Measurements from ENCODE around the gene MOB1B. TPM values are rescaled to one million over a fixed set of nuclear protein-coding genes. Genes with fewer than 3 reads are reported as not detected.

The MOB1B gene
- total and polyA plus RNA-seq, 2 of the 13 experiments (the other 11 are each of a cell fraction or from before 2014, with no cell fraction given): 3.9 to 4.0 TPM

GRCh38 chr4:71026086-71026485 lies 123.9 kb downstream of the MOB1B start:
- H3K9ac ChIP-seq (ENCODE audit: insufficient read depth, low read depth, low read length): no peak overlapping the region
- DNase-seq (ENCODE audit: low spot score) (peak; percentile 66), ATAC-seq (peak; percentile 86), FAIRE-seq (peak; percentile 72)
- ChIA-PET CTCF (ENCODE audit: low intra/inter-chr PET ratio, low total read pairs) (no interaction called here), POLR2A (interaction anchor here (1.0 kb wide), 1 partner anchor 32 kb away, joined by 7 read pairs; the partner anchor contains the start of gene DCK)
- H3K79me2 ChIP-seq (ENCODE audit: insufficient read depth, low read length): no peaks in the 10 kb centered on the region
- H3K9me3 ChIP-seq (ENCODE audit: low read length): no peaks in the 10 kb centered on the region
- H3K4me2 ChIP-seq (ENCODE audit: low read depth, low read length): no peak overlapping the region
- no peaks in the 10 kb centered on the region for H3K27me3 ChIP-seq (ENCODE audit: control insufficient read depth in 1 of 2, insufficient read depth in 2 of 2, low read length in 2 of 2)
- no peak overlapping the region for H3K27ac ChIP-seq (ENCODE audit: extremely low read length, insufficient read depth, low read length)
- H3K4me3 ChIP-seq (replicated peaks in 1 of 3; ENCODE audit: insufficient read depth in 1 of 3, low read depth in 2 of 3, low read length in 3 of 3): no peak overlapping the region
- no peak overlapping the region for H2AFZ ChIP-seq (ENCODE audit: low read length)
- H3K36me3 ChIP-seq (replicated peaks in 1 of 2; ENCODE audit: control insufficient read depth in 1 of 2, insufficient read depth in 2 of 2, low read length in 2 of 2): peaks cover 0 to 8% of the 10 kb centered on the region in 2 experiments; a peak in 2 of 5 replicates
- intact Hi-C loops (cut with micrococcal nuclease; ENCODE audit: unreplicated experiment) (no loop called here), in situ Hi-C loops (cut with HindIII; ENCODE audit: extremely low pct_ligation_motif_present, low pct_unique_long_range_greater_than_20kb) (no loop called here)
- H4K20me1 ChIP-seq (ENCODE audit: insufficient read depth, low read length): no peaks in the 10 kb centered on the region
- no TSS peak for BruUV-seq (replicated peaks)
- WGBS (ENCODE audit: low lambda C conversion rate): 62% methylated on average over 2 of the region's 2 CpGs
- H3K4me1 ChIP-seq (ENCODE audit: insufficient read depth, low read length): peaks cover 15% of the 10 kb centered on the region
- TF ChIP-seq THRA (CRISPR knock-in tag; IDR thresholded peaks at IDR 0.05; ENCODE audit: borderline replicate concordance) (peak; percentile 91; the same call in 1 of the 2 replicates), RXRB (CRISPR knock-in tag; IDR thresholded peaks at IDR 0.05; ENCODE audit: borderline replicate concordance) (peak; percentile 75; the same call in 1 of the 2 replicates), ARID5B (CRISPR knock-in tag; IDR thresholded peaks at IDR 0.05) (peak; percentile 32; the same call in 1 of the 2 replicates), ZNF512B (CRISPR knock-in tag; IDR thresholded peaks at IDR 0.05; ENCODE audit: borderline replicate concordance) (no peak), ZNF3 (CRISPR knock-in tag; IDR thresholded peaks at IDR 0.05) (0 out of 2 replicates have a peak, but pooled peaks have one; percentile 29), CREB1 (IDR thresholded peaks at IDR 0.05) (no peak), CREB1 (CRISPR knock-in tag; IDR thresholded peaks at IDR 0.05) (peak; percentile 39; the same call in 1 of the 2 replicates)
- TF ChIP-seq, protein P1, sequence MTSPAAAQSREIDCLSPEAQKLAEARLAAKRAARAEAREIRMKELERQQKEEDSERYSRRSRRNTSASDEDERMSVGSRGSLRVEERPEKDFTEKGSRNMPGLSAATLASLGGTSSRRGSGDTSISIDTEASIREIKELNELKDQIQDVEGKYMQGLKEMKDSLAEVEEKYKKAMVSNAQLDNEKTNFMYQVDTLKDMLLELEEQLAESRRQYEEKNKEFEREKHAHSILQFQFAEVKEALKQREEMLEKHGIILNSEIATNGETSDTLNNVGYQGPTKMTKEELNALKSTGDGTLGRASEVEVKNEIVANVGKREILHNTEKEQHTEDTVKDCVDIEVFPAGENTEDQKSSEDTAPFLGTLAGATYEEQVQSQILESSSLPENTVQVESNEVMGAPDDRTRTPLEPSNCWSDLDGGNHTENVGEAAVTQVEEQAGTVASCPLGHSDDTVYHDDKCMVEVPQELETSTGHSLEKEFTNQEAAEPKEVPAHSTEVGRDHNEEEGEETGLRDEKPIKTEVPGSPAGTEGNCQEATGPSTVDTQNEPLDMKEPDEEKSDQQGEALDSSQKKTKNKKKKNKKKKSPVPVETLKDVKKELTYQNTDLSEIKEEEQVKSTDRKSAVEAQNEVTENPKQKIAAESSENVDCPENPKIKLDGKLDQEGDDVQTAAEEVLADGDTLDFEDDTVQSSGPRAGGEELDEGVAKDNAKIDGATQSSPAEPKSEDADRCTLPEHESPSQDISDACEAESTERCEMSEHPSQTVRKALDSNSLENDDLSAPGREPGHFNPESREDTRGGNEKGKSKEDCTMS (CRISPR knock-in tag; conservative IDR thresholded peaks at IDR 0.05): no peak
